CD14-positive monocyte (primary cell): ENCODE results near the gene EIF4E2. TPM values are rescaled to one million over a fixed set of nuclear protein-coding genes. Genes with fewer than 3 reads are reported as not detected.

Source experiments
- DNase-seq, 3 donors: peaks; one replicate each; pipeline ENCODE4 v3.0.0-alpha.2; 2011 to 2022
- H2AFZ ChIP-seq: 2 replicates; pipeline ENCODE4 v1.6.0; 2012; ENCODE audit warnings: mild to moderate bottlenecking, low read depth, low read length, inconsistent platforms; ENCODE audit not compliant: insufficient read depth, poor library complexity, severe bottlenecking
- H3K27ac ChIP-seq, 2 donors: 1 replicate in 1 of 2; 2 replicates in 1 of 2; pipeline ENCODE4 v1.5.1; 2012 to 2013; ENCODE audit warnings: low read length in 2 of 2, control low read depth in 1 of 2, inconsistent platforms in 1 of 2, low read depth in 1 of 2, mild to moderate bottlenecking in 1 of 2
- H3K27me3 ChIP-seq, 2 donors: one replicate each; pipeline versions ENCODE4 v1.6.0 to v1.6.1; 2011 to 2013; ENCODE audit warnings: low read length in 2 of 2; ENCODE audit not compliant: control insufficient read depth in 2 of 2, insufficient read depth in 2 of 2
- H3K36me3 ChIP-seq, 2 donors: replicated peaks in 1 of 2; 1 replicate in 1 of 2; 2 replicates in 1 of 2; pipeline versions ENCODE4 v1.5.1 to v1.6.1; 2012 to 2013; ENCODE audit warnings: low read length in 2 of 2, control low read depth in 1 of 2, inconsistent platforms in 1 of 2, mild to moderate bottlenecking in 1 of 2; ENCODE audit not compliant: insufficient read depth in 2 of 2, control insufficient read depth in 1 of 2
- H3K4me1 ChIP-seq, 2 donors: 1 replicate in 1 of 2; 2 replicates in 1 of 2; pipeline versions ENCODE4 v1.5.1 to v1.6.1; 2012 to 2013; ENCODE audit warnings: low read length in 2 of 2, control low read depth in 1 of 2, inconsistent platforms in 1 of 2, mild to moderate bottlenecking in 1 of 2, moderate library complexity in 1 of 2; ENCODE audit not compliant: insufficient read depth in 2 of 2, control insufficient read depth in 1 of 2
- H3K4me2 ChIP-seq: replicated peaks from 2 replicates; pipeline ENCODE3; 2012; ENCODE audit warnings: low read length, moderate library complexity, mild to moderate bottlenecking; ENCODE audit not compliant: poor library complexity, severe bottlenecking; ENCODE audit errors: extremely low read depth
- H3K4me3 ChIP-seq, 3 experiments: fragments of 200-600 bp in 1 of 3; sonication (generic) in 1 of 3; replicated peaks in 1 of 3; 1 replicate in 2 of 3; 2 replicates in 1 of 3; pipeline ENCODE4 v1.5.1; 2011 to 2013; ENCODE audit warnings: low read length in 3 of 3, mild to moderate bottlenecking in 3 of 3, control low read depth in 2 of 3, low read depth in 2 of 3, inconsistent platforms in 1 of 3, moderate library complexity in 1 of 3
- H3K79me2 ChIP-seq: 2 replicates; pipeline ENCODE4 v1.6.0; 2012; ENCODE audit warnings: mild to moderate bottlenecking, control low read depth, inconsistent platforms, low read length, moderate library complexity; ENCODE audit not compliant: insufficient read depth
- H3K9ac ChIP-seq: 2 replicates; pipeline ENCODE4 v1.6.0; 2017; ENCODE audit warnings: low read length, mild to moderate bottlenecking; ENCODE audit not compliant: insufficient read depth, poor library complexity, severe bottlenecking
- H3K9me3 ChIP-seq, 2 donors: replicated peaks in 1 of 2; 1 replicate in 1 of 2; 2 replicates in 1 of 2; pipeline versions ENCODE4 v1.5.1 to v1.6.1; 2012 to 2013; ENCODE audit warnings: low read length in 2 of 2, control low read depth in 1 of 2; ENCODE audit not compliant: control insufficient read depth in 1 of 2, insufficient read depth in 1 of 2
- H4K20me1 ChIP-seq: 2 replicates; pipeline ENCODE4 v1.6.0; 2012; ENCODE audit warnings: mild to moderate bottlenecking, low read length, control low read depth, moderate library complexity; ENCODE audit not compliant: insufficient read depth
- H3K27ac Mint-ChIP-seq, 7 donors: one replicate each; pipeline ENCODE4 v1.8.0; 2020; ENCODE audit warnings: mild to moderate bottlenecking in 7 of 7, mixed read lengths in 7 of 7, moderate library complexity in 6 of 7, inconsistent platforms in 2 of 7
- H3K27me3 Mint-ChIP-seq, 3 donors: one replicate each; pipeline ENCODE4 v1.8.0; 2021 to 2022; ENCODE audit warnings: low read depth in 3 of 3, mild to moderate bottlenecking in 3 of 3, mixed read lengths in 3 of 3, moderate library complexity in 3 of 3, inconsistent platforms in 1 of 3
- H3K36me3 Mint-ChIP-seq, 2 donors: one replicate each; pipeline ENCODE4 v1.8.0; 2020; ENCODE audit warnings: mixed read lengths in 2 of 2, inconsistent platforms in 1 of 2, mild to moderate bottlenecking in 1 of 2
- H3K4me1 Mint-ChIP-seq: one replicate; pipeline ENCODE4 v1.8.0; 2020; ENCODE audit warnings: mild to moderate bottlenecking, mixed read lengths
- H3K4me3 Mint-ChIP-seq, 2 donors: one replicate each; pipeline ENCODE4 v1.8.0; 2020; ENCODE audit warnings: mild to moderate bottlenecking in 2 of 2, mixed read lengths in 2 of 2, moderate library complexity in 1 of 2
- H3K9me3 Mint-ChIP-seq, 7 donors: one replicate each; pipeline ENCODE4 v1.8.0; 2020 to 2022; ENCODE audit warnings: mixed read lengths in 7 of 7, mild to moderate bottlenecking in 6 of 7, moderate library complexity in 6 of 7, inconsistent platforms in 2 of 7
- WGBS: methylation state at CpG from one replicate; pipeline ENCODE4 v1.1.5; 2013; ENCODE audit warnings: missing lambda C conversion rate; ENCODE audit not compliant: insufficient coverage; 5-methylcytosine and 5-hydroxymethylcytosine counted together
- intact Hi-C, 2 donors: fragments of 100-400 bp; cut with micrococcal nuclease; formaldehyde crosslinking; loops; one replicate each; pipeline versions ENCODE4 v1.15.0 to v1.15.1; 2023
- polyA plus RNA-seq, 3 donors: library from polyadenylated mRNA; depleted of rRNA in 1 of 3; unstranded in 2 of 3; stranded (reverse) in 1 of 3; fragments of 300-500 nt in 2 of 3; fragments of >200 nt in 1 of 3; fragmentation: Illumina TruSeq in 2 of 3; gene quantifications; 1 replicate in 2 of 3; 2 replicates in 1 of 3; pipeline ENCODE4 v1.2.3, GENCODE V29; 2012 to 2021
- TF ChIP-seq, protein P1 (sequence below): fragments of 200-600 bp; IDR thresholded peaks from one replicate; pipeline ENCODE4 v1.8.0; 2022; ENCODE audit warnings: antibody characterized with exemption, mild to moderate bottlenecking

The EIF4E2 gene
- polyA plus RNA-seq, 3 donors = 67.2 to 213 (median 188) TPM

DNA sequence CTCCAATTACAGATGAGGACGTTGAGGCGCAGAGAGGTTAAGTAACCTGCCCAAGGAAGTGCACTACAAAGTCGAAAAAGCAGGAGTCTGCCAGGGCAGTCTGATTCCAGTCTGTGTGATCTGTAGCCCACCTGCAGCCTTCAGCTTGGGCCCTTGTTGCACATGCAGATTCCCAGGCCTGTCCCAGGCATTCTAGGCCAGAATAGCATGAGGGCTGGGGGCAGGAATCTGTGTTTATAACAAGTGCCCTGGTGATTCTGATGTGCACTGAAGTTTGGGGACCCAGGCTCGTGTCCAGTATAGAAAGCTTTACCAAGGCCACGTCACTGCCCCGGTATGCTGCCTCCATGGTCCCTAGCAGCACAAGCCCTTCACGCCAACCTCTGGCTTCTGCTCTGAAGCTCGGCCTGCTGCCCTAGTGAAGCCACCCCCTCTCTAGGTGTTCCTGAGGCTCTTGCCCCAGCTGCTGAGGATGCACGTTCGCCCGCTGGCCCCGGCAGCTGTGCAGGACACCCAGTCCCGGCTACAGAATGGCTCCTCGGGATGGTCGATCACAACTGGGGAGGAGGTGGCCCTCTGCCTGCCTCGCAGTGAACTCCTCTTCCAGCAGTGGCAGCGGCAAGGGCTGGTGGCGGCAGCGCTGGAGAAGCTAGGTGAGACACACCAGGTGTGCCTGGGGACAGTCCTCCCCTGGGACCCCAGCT, 6.4 kb upstream of the EIF4E2 start:
- Mint-ChIP-seq H3K4me1 (peaks cover 43% of the 10 kb centered on the region), H3K27ac (peak overlapping the region in 2 of 7 donors; percentile 63 to 68), H3K27me3 (peaks cover 2 to 12% (median 5%) of the 10 kb centered on the region in 3 donors), H3K36me3 (peaks cover 11 to 35% of the 10 kb centered on the region in 2 donors), H3K4me3 (no peak overlapping the region), H3K9me3 (no peaks in the 10 kb centered on the region)
- no peak overlapping the region for H3K4me2 ChIP-seq
- TF ChIP-seq, protein P1, sequence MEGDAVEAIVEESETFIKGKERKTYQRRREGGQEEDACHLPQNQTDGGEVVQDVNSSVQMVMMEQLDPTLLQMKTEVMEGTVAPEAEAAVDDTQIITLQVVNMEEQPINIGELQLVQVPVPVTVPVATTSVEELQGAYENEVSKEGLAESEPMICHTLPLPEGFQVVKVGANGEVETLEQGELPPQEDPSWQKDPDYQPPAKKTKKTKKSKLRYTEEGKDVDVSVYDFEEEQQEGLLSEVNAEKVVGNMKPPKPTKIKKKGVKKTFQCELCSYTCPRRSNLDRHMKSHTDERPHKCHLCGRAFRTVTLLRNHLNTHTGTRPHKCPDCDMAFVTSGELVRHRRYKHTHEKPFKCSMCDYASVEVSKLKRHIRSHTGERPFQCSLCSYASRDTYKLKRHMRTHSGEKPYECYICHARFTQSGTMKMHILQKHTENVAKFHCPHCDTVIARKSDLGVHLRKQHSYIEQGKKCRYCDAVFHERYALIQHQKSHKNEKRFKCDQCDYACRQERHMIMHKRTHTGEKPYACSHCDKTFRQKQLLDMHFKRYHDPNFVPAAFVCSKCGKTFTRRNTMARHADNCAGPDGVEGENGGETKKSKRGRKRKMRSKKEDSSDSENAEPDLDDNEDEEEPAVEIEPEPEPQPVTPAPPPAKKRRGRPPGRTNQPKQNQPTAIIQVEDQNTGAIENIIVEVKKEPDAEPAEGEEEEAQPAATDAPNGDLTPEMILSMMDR = no peak
- no peaks in the 10 kb centered on the region for H3K9me3 ChIP-seq
- H3K27ac ChIP-seq = no peak overlapping the region
- peaks cover 30% of the 10 kb centered on the region for H3K79me2 ChIP-seq
- H2AFZ ChIP-seq = no peak overlapping the region
- no peak overlapping the region for H3K4me3 ChIP-seq
- peaks cover 27% of the 10 kb centered on the region for H4K20me1 ChIP-seq
- no peak overlapping the region for H3K9ac ChIP-seq
- WGBS = 95% methylated on average over 17 of the region's 19 CpGs
- H3K36me3 ChIP-seq = peaks cover 0 to 12% of the 10 kb centered on the region in 2 donors
- intact Hi-C loops = no loop called here
- no peak for DNase-seq
- peaks cover 34 to 52% of the 10 kb centered on the region in 2 donors for H3K4me1 ChIP-seq
- no peaks in the 10 kb centered on the region for H3K27me3 ChIP-seq

DNA sequence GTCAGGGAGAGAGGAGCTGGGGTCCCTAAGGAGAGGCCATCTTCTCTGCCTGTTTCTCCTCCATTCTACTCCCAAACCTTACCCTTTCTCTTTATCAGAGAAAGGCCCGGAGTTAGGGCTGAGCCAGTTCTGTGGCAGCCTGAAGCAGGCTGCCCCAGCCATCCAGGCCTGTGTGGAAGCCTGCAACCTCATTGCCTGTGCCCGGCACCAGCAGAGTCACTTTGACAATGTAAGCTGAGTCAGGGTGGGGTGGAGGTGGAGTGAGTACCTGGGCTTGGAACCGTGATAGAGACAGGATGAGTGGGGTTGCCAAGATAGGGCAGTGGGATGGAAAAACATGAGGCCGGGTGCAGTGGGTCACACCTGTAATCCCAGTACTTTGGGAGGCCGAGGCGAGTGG, 5.8 kb upstream of the EIF4E2 start:
- 91% methylated on average over 1 of the region's 6 CpGs for WGBS
- Histone ChIP-seq H3K36me3 (peaks cover 0 to 12% of the 10 kb centered on the region in 2 donors), H3K27me3 (no peaks in the 10 kb centered on the region), H3K4me1 (peaks cover 34 to 52% of the 10 kb centered on the region in 2 donors), H3K9me3 (no peaks in the 10 kb centered on the region), H2AFZ (no peak overlapping the region), H3K4me3 (no peak overlapping the region), H3K79me2 (peaks cover 35% of the 10 kb centered on the region), H3K4me2 (no peak overlapping the region), H4K20me1 (peaks cover 27% of the 10 kb centered on the region), H3K27ac (no peak overlapping the region), H3K9ac (no peak overlapping the region)
- no peak for DNase-seq
- H3K27me3 Mint-ChIP-seq = peaks cover 0 to 8% (median 5%) of the 10 kb centered on the region in 3 donors
- TF ChIP-seq, protein P1 = no peak
- no peak overlapping the region for H3K4me3 Mint-ChIP-seq
- peaks cover 11 to 35% of the 10 kb centered on the region in 2 donors for H3K36me3 Mint-ChIP-seq
- intact Hi-C loops = no loop called here
- no peaks in the 10 kb centered on the region for H3K9me3 Mint-ChIP-seq
- peaks cover 44% of the 10 kb centered on the region for H3K4me1 Mint-ChIP-seq
- H3K27ac Mint-ChIP-seq = peak overlapping the region in 2 of 7 donors; percentile 20 to 54
